Measurements from ENCODE around the gene CKAP5. TPM values are rescaled to one million over a fixed set of nuclear protein-coding genes. Genes with fewer than 3 reads are reported as not detected.

CKAP5 gene
- total RNA-seq, 2 donors from 2014 or later = 162 to 211 TPM

DNA sequence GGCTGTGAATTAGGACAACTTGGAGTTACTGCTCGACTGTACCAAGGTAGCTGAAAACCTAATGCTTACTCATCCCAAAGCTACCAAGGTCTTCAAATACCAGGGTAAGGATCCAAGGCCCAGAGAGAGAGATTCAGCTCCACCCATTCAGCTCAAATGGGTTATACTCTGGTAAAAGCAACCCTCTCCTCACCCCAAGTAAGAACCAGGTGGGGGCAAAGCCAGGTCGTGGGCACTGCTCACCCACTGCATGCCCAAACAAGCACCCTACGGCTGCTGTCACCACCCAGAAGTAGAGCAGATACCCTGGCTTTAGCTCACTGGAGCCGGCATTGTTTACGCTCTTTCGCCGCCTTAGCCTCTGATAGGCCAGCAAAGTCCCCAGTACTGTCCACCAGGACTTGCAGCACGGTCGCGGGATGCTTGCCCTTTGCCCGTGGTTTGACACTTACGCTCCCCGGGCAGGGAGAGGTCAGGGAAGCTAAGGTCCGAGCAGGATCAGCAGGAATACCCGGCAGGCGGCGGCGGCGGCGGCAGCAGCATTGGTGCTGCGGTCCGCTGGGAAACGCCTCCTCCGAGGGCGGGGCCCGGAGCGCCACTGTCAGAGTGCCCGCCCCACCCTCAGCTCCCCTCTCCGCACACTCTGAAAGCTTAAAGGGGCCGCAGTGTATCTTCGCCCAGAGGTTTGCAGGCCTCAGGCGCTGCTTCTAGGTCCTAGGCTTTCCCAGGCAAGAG, 19.6 kb downstream of the CKAP5 start:
- Mint-ChIP-seq H3K4me1 (peaks cover 22% of the 10 kb centered on the region), H3K27me3 (ENCODE audit: insufficient read depth) (no peaks in the 10 kb centered on the region), H3K4me3 (peak overlapping the region; percentile 62), H3K36me3 (ENCODE audit: low read depth) (peaks cover 13% of the 10 kb centered on the region), H3K9me3 (no peaks in the 10 kb centered on the region), H3K27ac (peak overlapping the region; percentile 52)
- TF ChIP-seq, protein P1, sequence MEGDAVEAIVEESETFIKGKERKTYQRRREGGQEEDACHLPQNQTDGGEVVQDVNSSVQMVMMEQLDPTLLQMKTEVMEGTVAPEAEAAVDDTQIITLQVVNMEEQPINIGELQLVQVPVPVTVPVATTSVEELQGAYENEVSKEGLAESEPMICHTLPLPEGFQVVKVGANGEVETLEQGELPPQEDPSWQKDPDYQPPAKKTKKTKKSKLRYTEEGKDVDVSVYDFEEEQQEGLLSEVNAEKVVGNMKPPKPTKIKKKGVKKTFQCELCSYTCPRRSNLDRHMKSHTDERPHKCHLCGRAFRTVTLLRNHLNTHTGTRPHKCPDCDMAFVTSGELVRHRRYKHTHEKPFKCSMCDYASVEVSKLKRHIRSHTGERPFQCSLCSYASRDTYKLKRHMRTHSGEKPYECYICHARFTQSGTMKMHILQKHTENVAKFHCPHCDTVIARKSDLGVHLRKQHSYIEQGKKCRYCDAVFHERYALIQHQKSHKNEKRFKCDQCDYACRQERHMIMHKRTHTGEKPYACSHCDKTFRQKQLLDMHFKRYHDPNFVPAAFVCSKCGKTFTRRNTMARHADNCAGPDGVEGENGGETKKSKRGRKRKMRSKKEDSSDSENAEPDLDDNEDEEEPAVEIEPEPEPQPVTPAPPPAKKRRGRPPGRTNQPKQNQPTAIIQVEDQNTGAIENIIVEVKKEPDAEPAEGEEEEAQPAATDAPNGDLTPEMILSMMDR (conservative IDR thresholded peaks at IDR 0.05) = peak; percentile 38
- H3K4me1 ChIP-seq (ENCODE audit: control insufficient read depth, insufficient read depth, low read length) = peaks cover 6% of the 10 kb centered on the region
- peak overlapping the region; percentile 83 for H3K4me3 ChIP-seq (ENCODE audit: low read length)
- peak; percentile 93 for DNase-seq
- H3K9me3 ChIP-seq (ENCODE audit: control insufficient read depth, low read length) = no peaks in the 10 kb centered on the region
- peaks cover 8% of the 10 kb centered on the region for H3K36me3 ChIP-seq (ENCODE audit: control insufficient read depth, insufficient read depth, low read length)
- H3K27ac ChIP-seq (ENCODE audit: low read depth, low read length) = no peak overlapping the region
- 10 to 26% methylated on average over 9 to 32 of the region's 32 CpGs for WGBS, 2 experiments (ENCODE audit: insufficient coverage in 1 of 2, insufficient read length in 1 of 2)
- no peaks in the 10 kb centered on the region for H3K27me3 ChIP-seq (ENCODE audit: control insufficient read depth, insufficient read depth, low read length, poor library complexity, severe bottlenecking)
- H3K9ac ChIP-seq (ENCODE audit: extremely low read depth, low read length, poor library complexity, severe bottlenecking) = no peak overlapping the region

DNA sequence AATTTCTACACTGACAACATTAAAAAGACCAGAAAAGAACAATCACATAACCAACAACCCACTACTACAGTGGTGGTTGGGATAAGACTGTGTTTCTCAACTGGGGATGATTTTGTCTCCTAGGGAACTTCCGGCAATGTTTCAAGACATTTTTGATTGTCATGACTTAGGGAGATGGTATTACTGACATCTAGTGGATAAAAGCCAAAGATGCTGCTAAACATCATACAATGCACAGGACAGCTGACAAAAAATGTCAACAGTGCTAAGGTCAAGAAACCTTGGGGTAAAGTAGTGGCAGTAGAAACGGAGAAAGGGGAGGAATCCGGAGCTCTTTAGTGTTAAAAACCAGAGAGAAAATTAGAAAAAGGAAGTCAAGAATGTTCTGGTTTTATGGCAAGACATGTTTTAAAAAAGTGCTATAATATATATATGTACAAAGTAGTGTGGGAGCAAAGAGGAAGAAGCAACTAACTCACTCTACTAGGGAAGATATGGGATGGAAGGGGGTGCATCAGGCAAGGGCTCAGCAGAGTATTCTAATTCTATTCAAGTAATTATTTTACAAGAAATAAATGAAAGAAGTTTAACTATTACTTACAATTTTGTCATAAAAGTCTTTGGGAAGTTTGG, 37.2 kb downstream of the CKAP5 start:
- H3K27ac Mint-ChIP-seq = no peak overlapping the region
- TF ChIP-seq, protein P1 (conservative IDR thresholded peaks at IDR 0.05) = peak; percentile 55
- peaks cover 77% of the 10 kb centered on the region for H3K36me3 ChIP-seq (ENCODE audit: control insufficient read depth, insufficient read depth, low read length)

DNA sequence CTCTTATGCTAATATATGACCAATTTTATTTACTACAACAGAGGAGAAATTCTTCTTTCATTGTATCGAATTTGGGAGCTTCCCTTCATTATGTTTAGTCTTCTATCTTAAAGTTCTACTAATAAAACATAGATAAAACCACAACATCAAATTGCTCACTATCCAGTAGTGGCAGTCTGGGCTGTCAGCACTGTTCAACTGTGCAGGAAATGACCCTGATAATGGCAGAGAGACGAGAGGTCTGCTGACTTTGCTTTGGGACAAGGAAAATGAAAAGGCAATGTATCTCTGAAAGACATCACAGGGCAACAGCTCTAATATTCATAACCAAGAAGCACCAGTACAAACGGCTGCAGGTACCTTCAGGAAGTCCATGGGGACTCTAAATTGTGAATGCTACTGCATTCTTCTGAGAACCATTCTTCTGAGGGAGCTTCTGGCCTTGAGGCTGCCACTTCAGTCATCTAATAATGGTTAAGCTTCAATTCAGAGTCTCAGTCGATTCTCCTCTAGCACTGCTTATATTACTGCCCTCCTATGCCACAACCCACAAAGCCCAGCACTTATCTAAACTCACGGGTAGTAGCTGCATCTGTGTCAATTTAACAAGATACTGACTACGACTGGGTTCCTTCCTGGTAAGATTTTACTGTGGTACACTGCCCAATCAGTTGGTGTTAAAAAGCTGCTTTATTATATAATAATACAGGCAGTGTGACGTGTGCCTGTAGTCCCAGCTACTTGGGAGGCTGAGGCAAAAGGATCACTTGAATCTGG, 44.2 kb downstream of the CKAP5 start:
- TF ChIP-seq, protein P1 (conservative IDR thresholded peaks at IDR 0.05) = no peak
- no peak overlapping the region for H3K4me3 ChIP-seq (ENCODE audit: low read length)
- no peaks in the 10 kb centered on the region for H3K9me3 ChIP-seq (ENCODE audit: control insufficient read depth, low read length)
- Mint-ChIP-seq H3K9me3 (no peaks in the 10 kb centered on the region), H3K27ac (no peak overlapping the region), H3K36me3 (ENCODE audit: low read depth) (peaks cover 54% of the 10 kb centered on the region), H3K4me1 (no peaks in the 10 kb centered on the region), H3K27me3 (ENCODE audit: insufficient read depth) (no peaks in the 10 kb centered on the region), H3K4me3 (no peak overlapping the region)
- no peak for DNase-seq
- peaks cover 78% of the 10 kb centered on the region for H3K36me3 ChIP-seq (ENCODE audit: control insufficient read depth, insufficient read depth, low read length)
- WGBS, 2 experiments (ENCODE audit: insufficient coverage in 1 of 2, insufficient read length in 1 of 2) = 92 to 100% methylated on average over 5 to 7 of the region's 7 CpGs
- no peaks in the 10 kb centered on the region for H3K27me3 ChIP-seq (ENCODE audit: control insufficient read depth, insufficient read depth, low read length, poor library complexity, severe bottlenecking)
- H3K4me1 ChIP-seq (ENCODE audit: control insufficient read depth, insufficient read depth, low read length) = no peaks in the 10 kb centered on the region
- H3K27ac ChIP-seq (ENCODE audit: low read depth, low read length) = no peak overlapping the region
- H3K9ac ChIP-seq (ENCODE audit: extremely low read depth, low read length, poor library complexity, severe bottlenecking) = no peak overlapping the region

More for the DNA sequence above, 37.2 kb downstream of the CKAP5 start:
- Mint-ChIP-seq H3K9me3 (no peaks in the 10 kb centered on the region), H3K36me3 (ENCODE audit: low read depth) (peaks cover 47% of the 10 kb centered on the region), H3K4me3 (no peak overlapping the region), H3K27me3 (ENCODE audit: insufficient read depth) (no peaks in the 10 kb centered on the region), H3K4me1 (no peaks in the 10 kb centered on the region)
- H3K27me3 ChIP-seq (ENCODE audit: control insufficient read depth, insufficient read depth, low read length, poor library complexity, severe bottlenecking) = no peaks in the 10 kb centered on the region
- DNase-seq = no peak
- H3K9ac ChIP-seq (ENCODE audit: extremely low read depth, low read length, poor library complexity, severe bottlenecking) = no peak overlapping the region
- H3K4me1 ChIP-seq (ENCODE audit: control insufficient read depth, insufficient read depth, low read length) = no peaks in the 10 kb centered on the region
- WGBS, 2 experiments (ENCODE audit: insufficient coverage in 1 of 2, insufficient read length in 1 of 2) = 93 to 94% methylated on average over 3 of the region's 3 CpGs
- no peak overlapping the region for H3K4me3 ChIP-seq (ENCODE audit: low read length)
- H3K27ac ChIP-seq (ENCODE audit: low read depth, low read length) = no peak overlapping the region
- H3K9me3 ChIP-seq (ENCODE audit: control insufficient read depth, low read length) = no peaks in the 10 kb centered on the region

All from endodermal cell (in vitro differentiated cells).